GM12878 (cell line): ENCODE measurements around the gene NUP210.
"Not testable (repeated sequence)": the region's sequence is repeated elsewhere in the genome, so short reads cannot be mapped to it uniquely, and the experiment has no call there.

Source experiments
- ATF7 ChIP-seq: fragments of 450-650 bp; IDR thresholded peaks from 2 replicates; pipeline ENCODE4 v1.6.1; 2016; ENCODE audit warnings: low read depth, mild to moderate bottlenecking
- MEF2A ChIP-seq: IDR thresholded peaks from 2 replicates; pipeline ENCODE4 v1.6.1; 2011; ENCODE audit warnings: low read depth, mild to moderate bottlenecking, low read length, moderate library complexity; ENCODE audit not compliant: insufficient read depth
- NR2F1 ChIP-seq: fragments of 450-650 bp; conservative IDR thresholded peaks from 2 replicates; pipeline ENCODE4 v1.6.1; 2017; ENCODE audit warnings: mild to moderate bottlenecking
- PAX8 ChIP-seq: fragments of 450-650 bp; IDR thresholded peaks from 2 replicates; pipeline ENCODE4 v1.6.1; 2017; ENCODE audit warnings: mild to moderate bottlenecking, moderate library complexity
- SRF ChIP-seq, 2 experiments: IDR thresholded peaks; 2 replicates each; pipeline ENCODE4 v1.6.1; 2011; ENCODE audit warnings: low read depth in 2 of 2, low read length in 2 of 2, mild to moderate bottlenecking in 1 of 2, moderate library complexity in 1 of 2
- TCF12 ChIP-seq: IDR thresholded peaks from 2 replicates; pipeline ENCODE4 v1.6.1; 2011; ENCODE audit warnings: low read depth, mild to moderate bottlenecking, low read length
- ZNF384 ChIP-seq: IDR thresholded peaks from 2 replicates; pipeline ENCODE4 v1.6.1; 2012; ENCODE audit warnings: low read depth, mild to moderate bottlenecking, low read length, improper control_type of control experiment, borderline replicate concordance
- TF ChIP-seq, protein P1 (sequence below), 3 experiments: IDR thresholded peaks in 2 of 3; conservative IDR thresholded peaks in 1 of 3; 2 replicates each; pipeline ENCODE4 v1.5.1; 2011; ENCODE audit warnings: low read depth in 3 of 3, low read length in 3 of 3, mild to moderate bottlenecking in 3 of 3, control low read depth in 2 of 3, moderate library complexity in 2 of 3, inconsistent platforms in 1 of 3, mixed read lengths in 1 of 3; ENCODE audit not compliant: control insufficient read depth in 2 of 3, insufficient read depth in 1 of 3; ENCODE audit errors: extremely low read depth in 1 of 3
- TF ChIP-seq, protein P2 (sequence below): fragments of 450-650 bp; IDR thresholded peaks from 2 replicates; pipeline ENCODE4 v1.6.1; 2018; ENCODE audit warnings: borderline replicate concordance, mild to moderate bottlenecking; ENCODE audit not compliant: partially characterized antibody
- TF ChIP-seq, protein P3 (sequence below): fragments of 450-650 bp; IDR thresholded peaks from 2 replicates; pipeline ENCODE4 v1.6.1; 2017; ENCODE audit warnings: borderline replicate concordance
- TF ChIP-seq, protein P4 (sequence below): IDR thresholded peaks from 2 replicates; pipeline ENCODE4 v1.6.1; 2011; ENCODE audit warnings: mild to moderate bottlenecking, low read depth, low read length, moderate library complexity; ENCODE audit not compliant: insufficient replicate concordance

DNA sequence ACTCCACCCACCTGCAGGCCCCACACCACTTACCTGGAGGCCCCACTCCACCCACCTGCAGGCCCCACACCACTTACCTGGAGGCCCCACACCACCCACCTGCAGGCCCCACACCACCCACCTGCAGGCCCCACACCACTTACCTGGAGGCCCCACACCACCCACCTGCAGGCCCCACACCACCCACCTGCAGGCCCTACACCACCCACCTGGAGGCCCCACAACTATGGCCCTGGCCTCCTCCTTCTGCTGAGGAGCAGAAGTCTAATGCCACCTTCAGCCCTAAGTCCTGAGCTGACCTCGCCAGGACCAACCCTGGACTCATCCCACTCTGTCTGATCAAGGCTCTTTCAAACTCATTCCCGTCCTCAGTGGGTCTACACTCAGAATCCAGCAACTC, 42.4 kb downstream of the NUP210 start:
- TF ChIP-seq MEF2A; PAX8; ATF7; SRF (IDR thresholded peaks at IDR 0.05; ENCODE audit: low read depth in 2 of 2, low read length in 2 of 2); ZNF384; TCF12; NR2F1: not testable (repeated sequence)
- TF ChIP-seq, protein P1, sequence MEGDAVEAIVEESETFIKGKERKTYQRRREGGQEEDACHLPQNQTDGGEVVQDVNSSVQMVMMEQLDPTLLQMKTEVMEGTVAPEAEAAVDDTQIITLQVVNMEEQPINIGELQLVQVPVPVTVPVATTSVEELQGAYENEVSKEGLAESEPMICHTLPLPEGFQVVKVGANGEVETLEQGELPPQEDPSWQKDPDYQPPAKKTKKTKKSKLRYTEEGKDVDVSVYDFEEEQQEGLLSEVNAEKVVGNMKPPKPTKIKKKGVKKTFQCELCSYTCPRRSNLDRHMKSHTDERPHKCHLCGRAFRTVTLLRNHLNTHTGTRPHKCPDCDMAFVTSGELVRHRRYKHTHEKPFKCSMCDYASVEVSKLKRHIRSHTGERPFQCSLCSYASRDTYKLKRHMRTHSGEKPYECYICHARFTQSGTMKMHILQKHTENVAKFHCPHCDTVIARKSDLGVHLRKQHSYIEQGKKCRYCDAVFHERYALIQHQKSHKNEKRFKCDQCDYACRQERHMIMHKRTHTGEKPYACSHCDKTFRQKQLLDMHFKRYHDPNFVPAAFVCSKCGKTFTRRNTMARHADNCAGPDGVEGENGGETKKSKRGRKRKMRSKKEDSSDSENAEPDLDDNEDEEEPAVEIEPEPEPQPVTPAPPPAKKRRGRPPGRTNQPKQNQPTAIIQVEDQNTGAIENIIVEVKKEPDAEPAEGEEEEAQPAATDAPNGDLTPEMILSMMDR (IDR thresholded peaks at IDR 0.05 in 2 of 3, conservative IDR thresholded peaks at IDR 0.05 in 1 of 3; ENCODE audit: control insufficient read depth in 2 of 3, extremely low read depth in 1 of 3, insufficient read depth in 1 of 3, low read depth in 3 of 3, low read length in 3 of 3): not testable (repeated sequence)
- TF ChIP-seq, protein P2, sequence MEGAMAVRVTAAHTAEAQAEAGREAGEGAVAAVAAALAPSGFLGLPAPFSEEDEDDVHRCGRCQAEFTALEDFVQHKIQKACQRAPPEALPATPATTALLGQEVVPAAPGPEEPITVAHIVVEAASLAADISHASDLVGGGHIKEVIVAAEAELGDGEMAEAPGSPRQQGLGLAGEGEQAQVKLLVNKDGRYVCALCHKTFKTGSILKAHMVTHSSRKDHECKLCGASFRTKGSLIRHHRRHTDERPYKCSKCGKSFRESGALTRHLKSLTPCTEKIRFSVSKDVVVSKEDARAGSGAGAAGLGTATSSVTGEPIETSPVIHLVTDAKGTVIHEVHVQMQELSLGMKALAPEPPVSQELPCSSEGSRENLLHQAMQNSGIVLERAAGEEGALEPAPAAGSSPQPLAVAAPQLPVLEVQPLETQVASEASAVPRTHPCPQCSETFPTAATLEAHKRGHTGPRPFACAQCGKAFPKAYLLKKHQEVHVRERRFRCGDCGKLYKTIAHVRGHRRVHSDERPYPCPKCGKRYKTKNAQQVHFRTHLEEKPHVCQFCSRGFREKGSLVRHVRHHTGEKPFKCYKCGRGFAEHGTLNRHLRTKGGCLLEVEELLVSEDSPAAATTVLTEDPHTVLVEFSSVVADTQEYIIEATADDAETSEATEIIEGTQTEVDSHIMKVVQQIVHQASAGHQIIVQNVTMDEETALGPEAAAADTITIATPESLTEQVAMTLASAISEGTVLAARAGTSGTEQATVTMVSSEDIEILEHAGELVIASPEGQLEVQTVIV: not testable (repeated sequence)
- TF ChIP-seq, protein P3, sequence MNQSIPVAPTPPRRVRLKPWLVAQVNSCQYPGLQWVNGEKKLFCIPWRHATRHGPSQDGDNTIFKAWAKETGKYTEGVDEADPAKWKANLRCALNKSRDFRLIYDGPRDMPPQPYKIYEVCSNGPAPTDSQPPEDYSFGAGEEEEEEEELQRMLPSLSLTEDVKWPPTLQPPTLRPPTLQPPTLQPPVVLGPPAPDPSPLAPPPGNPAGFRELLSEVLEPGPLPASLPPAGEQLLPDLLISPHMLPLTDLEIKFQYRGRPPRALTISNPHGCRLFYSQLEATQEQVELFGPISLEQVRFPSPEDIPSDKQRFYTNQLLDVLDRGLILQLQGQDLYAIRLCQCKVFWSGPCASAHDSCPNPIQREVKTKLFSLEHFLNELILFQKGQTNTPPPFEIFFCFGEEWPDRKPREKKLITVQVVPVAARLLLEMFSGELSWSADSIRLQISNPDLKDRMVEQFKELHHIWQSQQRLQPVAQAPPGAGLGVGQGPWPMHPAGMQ: not testable (repeated sequence)
- TF ChIP-seq, protein P4, sequence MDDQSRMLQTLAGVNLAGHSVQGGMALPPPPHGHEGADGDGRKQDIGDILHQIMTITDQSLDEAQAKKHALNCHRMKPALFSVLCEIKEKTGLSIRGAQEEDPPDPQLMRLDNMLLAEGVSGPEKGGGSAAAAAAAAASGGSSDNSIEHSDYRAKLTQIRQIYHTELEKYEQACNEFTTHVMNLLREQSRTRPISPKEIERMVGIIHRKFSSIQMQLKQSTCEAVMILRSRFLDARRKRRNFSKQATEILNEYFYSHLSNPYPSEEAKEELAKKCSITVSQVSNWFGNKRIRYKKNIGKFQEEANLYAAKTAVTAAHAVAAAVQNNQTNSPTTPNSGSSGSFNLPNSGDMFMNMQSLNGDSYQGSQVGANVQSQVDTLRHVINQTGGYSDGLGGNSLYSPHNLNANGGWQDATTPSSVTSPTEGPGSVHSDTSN: not testable (repeated sequence)
